SW480 (cell line): Measurements from ENCODE around the gene CADPS2.
A peak's percentile ranks its signal among the peaks of the same experiment; 100 is the strongest.

ENCODE experiments used
- DNase-seq: peaks from one replicate; pipeline ENCODE4 v3.0.0-alpha.2; 2016; ENCODE audit warnings: low spot score

CADPS2 gene

GRCh38 chr7:122886357-122887081 lies at the start of gene CADPS2:
Gene CADPS2, minus strand, starts transcription at chr7:122886460. Its CDS starts 123 bp downstream, at chr7:122886337.
- peak; percentile 93 for DNase-seq

- DNase-seq, result no peak
These were observed 49.4 kb upstream of the CADPS2 start for GRCh38 chr7:122935620-122936019.

- no peak for DNase-seq
These were observed 33.5 kb upstream of the CADPS2 start for GRCh38 chr7:122919643-122920181.

GRCh38 chr7:122914812-122915211 lies 28.6 kb upstream of the CADPS2 start:
- no peak for DNase-seq

GRCh38 chr7:122913608-122914007 lies 27.3 kb upstream of the CADPS2 start:
- no peak for DNase-seq

- peak; percentile 9 for DNase-seq
These were observed 16.7 kb upstream of the CADPS2 start for GRCh38 chr7:122902751-122903495.

GRCh38 chr7:122901250-122901649 lies 15.0 kb upstream of the CADPS2 start:
- no peak for DNase-seq

GRCh38 chr7:122896509-122896908 lies 10.2 kb upstream of the CADPS2 start:
- DNase-seq, result peak; percentile 6

- no peak for DNase-seq
These were observed 7.2 kb upstream of the CADPS2 start for GRCh38 chr7:122893486-122893885.

- no peak for DNase-seq
These were observed 2.9 kb upstream of the CADPS2 start for GRCh38 chr7:122889116-122889515.

- no peak for DNase-seq
These were observed 1.6 kb upstream of the CADPS2 start for GRCh38 chr7:122887848-122888247.

GRCh38 chr7:122887198-122887597 lies 938 bp upstream of the CADPS2 start:
- peak; percentile 74 for DNase-seq

GRCh38 chr7:122885583-122886356 lies 490 bp downstream of the CADPS2 start:
- peak; percentile 62 for DNase-seq

GRCh38 chr7:122884186-122884585 lies 2.1 kb downstream of the CADPS2 start:
- peak; percentile 22 for DNase-seq

GRCh38 chr7:122883049-122883680 lies 3.1 kb downstream of the CADPS2 start:
- no peak for DNase-seq

- no peak for DNase-seq
These were observed 4.9 kb downstream of the CADPS2 start for GRCh38 chr7:122881324-122881723.

GRCh38 chr7:122869260-122869659 lies 17.0 kb downstream of the CADPS2 start:
- no peak for DNase-seq

- no peak for DNase-seq
These were observed 18.7 kb downstream of the CADPS2 start for GRCh38 chr7:122867471-122867980.

GRCh38 chr7:122864838-122865237 lies 21.4 kb downstream of the CADPS2 start:
- no peak for DNase-seq

GRCh38 chr7:122864016-122864415 lies 22.2 kb downstream of the CADPS2 start:
- no peak for DNase-seq

- DNase-seq, result no peak
These were observed 27.9 kb downstream of the CADPS2 start for GRCh38 chr7:122858320-122858719.

- DNase-seq, result no peak
These were observed 35.7 kb downstream of the CADPS2 start for GRCh38 chr7:122850528-122850927.
